HK-2 (cell line): Measurements from ENCODE around the gene MRPS5.
A peak's percentile ranks its signal among the peaks of the same experiment; 100 is the strongest.

ENCODE experiments used
- DNase-seq: peaks from one replicate; pipeline ENCODE4 v3.0.0-alpha.2; 2018; ENCODE audit not compliant: unreplicated experiment

Gene MRPS5

GRCh38 chr2:95061119-95061512 is 60.5 kb downstream of the MRPS5 start:
- DNase-seq: no peak

GRCh38 chr2:95060446-95061118 is 61.0 kb downstream of the MRPS5 start:
- DNase-seq: no peak

- no peak for DNase-seq
Observed at GRCh38 chr2:95059656-95060370, 61.8 kb downstream of the MRPS5 start.

- peak; percentile 73 for DNase-seq
Observed at GRCh38 chr2:95058989-95059641, 62.5 kb downstream of the MRPS5 start.

GRCh38 chr2:95058466-95058988 is 63.1 kb downstream of the MRPS5 start:
- DNase-seq: peak; percentile 40

- no peak for DNase-seq
Observed at GRCh38 chr2:95057535-95058370, 63.9 kb downstream of the MRPS5 start.

GRCh38 chr2:95056461-95057459 is 64.8 kb downstream of the MRPS5 start:
- peak; percentile 80 for DNase-seq

GRCh38 chr2:95056044-95056443 is 65.6 kb downstream of the MRPS5 start:
- peak; percentile 32 for DNase-seq

- no peak for DNase-seq
Observed at GRCh38 chr2:95055262-95055661, 66.3 kb downstream of the MRPS5 start.

- no peak for DNase-seq
Observed at GRCh38 chr2:95054016-95054415, 67.6 kb downstream of the MRPS5 start.

GRCh38 chr2:95053543-95053942 is 68.1 kb downstream of the MRPS5 start:
- DNase-seq: no peak

GRCh38 chr2:95052804-95053479 is 68.7 kb downstream of the MRPS5 start:
- DNase-seq: no peak

- DNase-seq: no peak
Observed at GRCh38 chr2:95052307-95052706, 69.3 kb downstream of the MRPS5 start.

- no peak for DNase-seq
Observed at GRCh38 chr2:95051626-95052025, 70.0 kb downstream of the MRPS5 start.

- DNase-seq: no peak
Observed at GRCh38 chr2:95050385-95051300, 71.0 kb downstream of the MRPS5 start.

- no peak for DNase-seq
Observed at GRCh38 chr2:95049961-95050360, 71.6 kb downstream of the MRPS5 start.

- no peak for DNase-seq
Observed at GRCh38 chr2:95049683-95049955, 72.0 kb downstream of the MRPS5 start.

- no peak for DNase-seq
Observed at GRCh38 chr2:95048825-95049682, 72.6 kb downstream of the MRPS5 start.
